Measurements from ENCODE around the gene ZNF827. TPM values are rescaled to one million over a fixed set of nuclear protein-coding genes. Genes with fewer than 3 reads are reported as not detected.

The ZNF827 gene
- total RNA-seq, 1 donor from 2014 or later = 25.7 TPM

- peak; percentile 68 for DNase-seq
These were observed 3.1 kb downstream of the ZNF827 start for GRCh38 chr4:145935253-145936141.

- DNase-seq = peak; percentile 17
These were observed 4.1 kb downstream of the ZNF827 start for GRCh38 chr4:145934434-145935047.

- no peak for DNase-seq
These were observed 5.5 kb downstream of the ZNF827 start for GRCh38 chr4:145933134-145933533.

DNA sequence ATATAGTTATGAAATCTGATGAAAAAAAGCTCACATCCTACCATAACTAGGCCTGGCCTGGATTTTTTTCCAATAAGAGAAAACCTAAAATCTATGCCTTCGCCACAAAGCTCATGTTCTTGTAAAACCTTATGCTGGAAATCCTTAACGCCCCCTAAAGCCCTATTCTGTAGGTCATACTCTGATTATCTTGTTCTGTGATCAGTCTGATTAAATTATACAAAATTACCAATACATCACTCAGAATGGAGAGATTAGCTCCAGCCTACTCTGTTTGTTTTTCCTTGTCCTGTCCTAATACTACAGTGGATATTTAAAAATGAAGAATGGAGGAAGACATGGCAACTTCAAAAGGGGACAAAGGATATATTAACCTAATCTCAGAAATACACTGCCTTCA, 7.2 kb downstream of the ZNF827 start:
- DNase-seq = no peak

DNA sequence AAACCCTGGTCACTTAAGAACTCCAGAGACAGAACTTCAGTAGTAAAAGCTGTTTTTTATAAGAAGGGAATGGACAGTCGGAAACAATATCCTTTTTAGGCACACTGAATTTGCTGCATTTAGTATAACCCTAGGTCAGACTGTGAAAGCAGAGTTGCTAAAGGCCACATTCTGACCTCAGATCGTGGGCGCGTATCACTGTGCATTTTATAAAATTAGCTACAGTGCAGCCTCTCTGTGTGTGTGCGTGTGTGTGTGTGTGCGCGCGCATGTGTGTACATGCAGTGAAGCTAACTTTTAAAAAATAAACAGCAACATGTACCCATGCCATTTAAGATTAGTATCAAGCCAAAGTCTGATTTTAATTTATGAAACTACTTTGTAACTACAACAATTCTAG, 8.0 kb downstream of the ZNF827 start:
- no peak for DNase-seq

GRCh38 chr4:145929415-145930178, 9.0 kb downstream of the ZNF827 start:
- DNase-seq = no peak

DNA sequence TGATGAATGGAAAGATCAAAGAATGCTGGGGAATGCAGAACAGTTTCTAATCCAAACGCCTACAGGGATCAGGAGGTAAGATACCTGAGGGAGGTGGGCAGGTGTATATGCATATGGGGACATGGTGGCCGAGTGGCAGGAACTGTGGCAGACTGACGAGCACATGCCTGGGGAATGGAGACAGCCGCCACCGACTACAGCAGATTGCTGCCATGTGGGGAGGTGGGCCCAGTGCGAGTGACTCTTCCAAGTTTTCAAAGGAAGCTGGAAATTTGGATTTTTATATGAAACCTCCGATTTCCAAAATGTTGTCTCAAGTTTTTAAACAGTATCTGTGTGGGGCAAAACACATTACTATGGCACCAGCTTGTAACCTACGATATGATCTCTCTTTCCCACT, 9.9 kb downstream of the ZNF827 start:
- no peak for DNase-seq

DNA sequence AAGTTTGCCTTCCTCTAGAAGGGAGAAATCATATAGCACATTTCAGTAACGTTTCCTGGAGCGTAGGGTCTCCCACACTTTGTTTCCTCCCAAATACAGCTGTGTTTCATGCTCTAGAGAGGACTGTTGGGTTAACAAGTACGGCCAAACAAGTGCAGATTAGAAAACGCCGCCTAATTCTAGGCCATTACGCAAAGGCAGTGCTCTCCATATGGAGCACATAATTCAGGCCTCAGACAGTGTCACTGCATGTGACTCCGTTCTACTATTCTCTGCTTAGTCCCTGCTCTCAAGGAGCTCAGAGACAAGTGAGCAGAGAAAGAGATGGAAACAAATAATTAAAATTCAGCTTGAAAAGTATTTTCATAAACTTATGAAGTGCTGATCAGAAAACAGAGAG, 11.6 kb downstream of the ZNF827 start:
- DNase-seq = no peak

- no peak for DNase-seq
These were observed 17.4 kb downstream of the ZNF827 start for GRCh38 chr4:145921231-145921630.

DNA sequence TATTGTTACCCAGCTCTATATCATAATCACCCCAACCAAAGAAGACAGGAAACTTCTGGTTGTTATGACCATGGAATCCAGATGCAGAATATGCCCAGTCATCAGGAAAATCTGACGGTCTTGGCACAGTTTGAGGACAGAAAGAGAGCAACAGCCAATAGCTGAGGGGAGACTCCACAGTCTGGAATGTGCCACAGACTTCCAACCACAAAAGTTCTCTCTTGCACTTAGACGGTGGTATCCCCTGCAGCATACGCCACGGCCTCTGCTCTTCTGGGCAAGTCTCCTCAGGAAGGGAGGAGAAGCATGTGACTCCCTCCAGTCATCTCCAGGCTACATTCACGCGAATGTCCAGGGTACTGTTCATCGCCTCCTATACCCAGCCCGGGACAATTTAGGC, 18.4 kb downstream of the ZNF827 start:
- DNase-seq = no peak

GRCh38 chr4:145912376-145912775, 26.2 kb downstream of the ZNF827 start:
- no peak for DNase-seq

- DNase-seq = no peak
These were observed 28.9 kb downstream of the ZNF827 start for GRCh38 chr4:145909773-145910172.

DNA sequence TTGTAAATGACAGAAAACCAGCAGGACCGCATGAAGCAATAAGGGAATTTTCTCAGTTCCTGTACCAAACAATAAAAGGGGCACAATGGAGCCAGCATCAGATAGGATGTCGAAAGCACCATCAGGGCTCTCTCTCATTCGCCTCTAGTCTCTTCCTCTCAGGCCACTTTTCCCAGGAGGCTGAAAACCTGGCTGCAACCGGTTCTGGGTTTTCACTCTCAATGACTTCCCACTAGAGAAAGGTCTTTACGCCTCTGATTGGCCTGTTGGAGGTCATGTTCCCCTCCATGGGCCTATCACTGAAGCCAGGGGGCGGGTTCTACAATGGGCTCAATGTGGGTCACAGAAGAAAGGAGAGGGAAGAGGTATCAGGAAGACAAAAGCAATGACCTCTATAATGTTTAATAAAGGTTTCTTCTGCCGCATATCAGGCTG, 29.3 kb downstream of the ZNF827 start:
- DNase-seq = no peak

- no peak for DNase-seq
These were observed 30.8 kb downstream of the ZNF827 start for GRCh38 chr4:145907812-145908211.

- no peak for DNase-seq
These were observed 31.2 kb downstream of the ZNF827 start for GRCh38 chr4:145907390-145907789.

- DNase-seq = no peak
These were observed 34.0 kb downstream of the ZNF827 start for GRCh38 chr4:145904413-145905177.

GRCh38 chr4:145902522-145902921, 36.1 kb downstream of the ZNF827 start:
- DNase-seq = no peak

- no peak for DNase-seq
These were observed 38.6 kb downstream of the ZNF827 start for GRCh38 chr4:145899886-145900460.

DNA sequence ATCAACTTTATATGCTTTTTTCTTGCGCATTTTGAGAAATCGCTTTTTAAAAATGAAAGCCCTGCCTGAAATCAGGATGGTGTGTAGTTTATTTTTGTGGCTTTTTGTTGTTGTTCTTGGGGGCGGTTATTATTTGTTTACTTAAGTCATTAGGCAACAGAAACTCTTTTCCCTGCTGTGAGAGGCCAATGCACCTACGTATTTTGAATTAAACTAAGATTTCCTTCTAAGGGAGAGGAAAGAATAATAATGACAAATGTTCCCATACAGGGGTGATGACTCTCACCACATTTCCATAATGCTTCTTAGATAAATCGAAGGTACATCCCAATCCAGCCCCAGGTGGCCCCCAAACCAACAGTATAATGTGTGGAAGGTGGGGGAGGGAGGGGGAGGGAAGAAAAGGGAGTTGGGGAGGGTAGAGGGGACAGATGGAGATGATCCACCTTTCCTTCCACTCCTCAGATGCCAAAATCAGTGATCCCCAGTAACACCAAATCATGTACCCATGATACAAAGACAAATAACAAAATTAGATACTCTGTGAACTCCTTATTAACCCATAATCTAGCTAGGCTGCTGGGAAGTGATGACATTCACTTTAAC, 39.6 kb downstream of the ZNF827 start:
- DNase-seq = no peak

- DNase-seq = no peak
These were observed 40.2 kb downstream of the ZNF827 start for GRCh38 chr4:145898466-145898865.

- no peak for DNase-seq
These were observed 43.6 kb downstream of the ZNF827 start for GRCh38 chr4:145895056-145895455.

All from tongue (tissue), 2 donors.